Measurements from ENCODE around the gene CUEDC2.

DNA sequence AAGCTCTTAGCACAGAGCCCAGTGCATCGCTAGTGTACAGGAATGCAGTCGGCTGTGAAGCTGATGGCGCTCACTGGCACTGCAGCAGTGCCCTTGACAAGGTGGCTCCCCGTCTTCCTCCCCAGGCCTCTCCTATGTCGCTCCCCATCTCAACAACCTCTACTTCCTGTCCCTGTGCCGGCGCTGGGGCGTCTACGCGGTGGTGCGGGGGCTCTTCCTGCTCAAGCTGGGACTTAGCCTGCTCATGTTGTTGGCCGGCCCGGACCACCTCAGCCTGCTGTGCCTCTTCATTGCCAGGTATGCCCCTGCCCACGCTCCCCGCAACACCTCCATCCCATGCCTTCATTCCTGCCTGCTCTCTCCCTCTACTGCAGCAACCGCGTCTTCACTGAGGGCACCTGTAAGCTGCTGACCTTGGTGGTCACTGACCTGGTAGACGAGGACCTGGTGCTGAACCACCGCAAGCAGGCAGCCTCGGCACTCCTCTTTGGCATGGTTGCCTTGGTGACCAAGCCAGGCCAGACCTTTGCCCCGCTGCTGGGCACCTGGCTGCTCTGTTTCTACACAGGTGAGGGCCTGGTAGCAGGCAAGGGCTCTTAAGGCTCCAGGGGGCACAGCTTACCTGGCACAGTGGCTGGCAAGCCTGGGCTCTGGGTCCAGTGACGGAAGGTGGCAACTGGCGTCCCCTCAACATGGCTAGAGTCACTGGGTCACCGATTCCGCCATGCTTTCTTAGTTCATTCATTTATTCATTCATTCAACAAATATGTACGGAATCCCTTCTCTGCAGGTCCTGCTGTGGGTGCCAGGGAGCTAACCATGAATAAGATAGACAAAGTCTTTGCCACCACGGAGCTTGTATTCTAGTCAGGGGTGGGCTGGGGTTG lies 41.3 kb upstream of the CUEDC2 start:
- TF ChIP-seq CTCF (IDR thresholded peaks at IDR 0.05; ENCODE audit: low read length) (no peak), EZH2 (IDR thresholded peaks at IDR 0.05; ENCODE audit: borderline replicate concordance, low read length) (no peak)
